GM12864 (cell line): Measurements from ENCODE around the gene HMG20B.

Source experiments
- DNase-seq: peaks from one replicate; pipeline ENCODE4 v3.0.0-alpha.2; 2011; ENCODE audit warnings: low read depth
- H3K4me3 ChIP-seq: 2 replicates; pipeline ENCODE4 v1.5.1; 2011; ENCODE audit warnings: mild to moderate bottlenecking, low read depth, low read length, control low read depth
- CTCF ChIP-seq: IDR thresholded peaks from 2 replicates; pipeline ENCODE4 v1.5.1; 2011; ENCODE audit warnings: low read depth, mild to moderate bottlenecking, moderate library complexity, low read length, control low read depth, inconsistent platforms; ENCODE audit errors: missing control alignments

HMG20B gene

GRCh38 chr19:3533563-3534216 is 39.1 kb upstream of the HMG20B start:
- no peak for DNase-seq
- TF ChIP-seq CTCF: no peak
- H3K4me3 ChIP-seq: no peak overlapping the region

DNA sequence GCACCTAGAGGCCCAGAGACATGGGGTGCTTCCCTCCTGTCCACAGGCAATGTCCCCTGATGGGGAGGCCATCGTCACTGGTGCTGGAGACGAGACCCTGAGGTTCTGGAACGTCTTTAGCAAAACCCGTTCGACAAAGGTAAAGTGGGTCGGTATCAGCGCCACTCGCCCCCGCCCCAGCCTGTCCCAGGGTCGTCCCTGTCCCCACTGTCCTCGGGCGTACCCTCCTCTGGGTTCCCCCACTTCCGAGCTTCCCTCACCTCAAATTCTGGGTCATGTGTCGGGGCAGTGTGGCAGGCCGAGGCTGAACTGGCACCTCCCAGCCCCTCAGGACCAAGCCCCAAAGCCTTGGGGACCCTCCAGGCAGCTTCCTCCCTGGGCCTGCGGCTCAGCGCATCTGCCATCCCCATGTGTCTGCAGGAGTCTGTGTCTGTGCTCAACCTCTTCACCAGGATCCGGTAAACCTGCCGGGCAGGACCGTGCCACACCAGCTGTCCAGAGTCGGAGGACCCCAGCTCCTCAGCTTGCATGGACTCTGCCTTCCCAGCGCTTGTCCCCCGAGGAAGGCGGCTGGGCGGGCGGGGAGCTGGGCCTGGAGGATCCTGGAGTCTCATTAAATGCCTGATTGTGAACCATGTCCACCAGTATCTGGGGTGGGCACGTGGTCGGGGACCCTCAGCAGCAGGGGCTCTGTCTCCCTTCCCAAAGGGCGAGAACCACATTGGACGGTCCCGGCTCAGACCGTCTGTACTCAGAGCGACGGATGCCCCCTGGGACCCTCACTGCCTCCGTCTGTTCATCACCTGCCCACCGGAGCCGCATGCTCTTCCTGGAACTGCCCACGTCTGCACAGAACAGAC is 38.1 kb upstream of the HMG20B start:
- H3K4me3 ChIP-seq: no peak overlapping the region
- TF ChIP-seq CTCF: no peak
- DNase-seq: no peak

- H3K4me3 ChIP-seq: no peak overlapping the region
- no peak for DNase-seq
- TF ChIP-seq CTCF: no peak
These were observed 37.6 kb upstream of the HMG20B start for GRCh38 chr19:3535235-3535535.

GRCh38 chr19:3535563-3535965 is 37.2 kb upstream of the HMG20B start:
- no peak for DNase-seq
- no peak for TF ChIP-seq CTCF
- no peak overlapping the region for H3K4me3 ChIP-seq

GRCh38 chr19:3535981-3536380 is 36.8 kb upstream of the HMG20B start:
- no peak overlapping the region for H3K4me3 ChIP-seq
- no peak for TF ChIP-seq CTCF
- DNase-seq: no peak

DNA sequence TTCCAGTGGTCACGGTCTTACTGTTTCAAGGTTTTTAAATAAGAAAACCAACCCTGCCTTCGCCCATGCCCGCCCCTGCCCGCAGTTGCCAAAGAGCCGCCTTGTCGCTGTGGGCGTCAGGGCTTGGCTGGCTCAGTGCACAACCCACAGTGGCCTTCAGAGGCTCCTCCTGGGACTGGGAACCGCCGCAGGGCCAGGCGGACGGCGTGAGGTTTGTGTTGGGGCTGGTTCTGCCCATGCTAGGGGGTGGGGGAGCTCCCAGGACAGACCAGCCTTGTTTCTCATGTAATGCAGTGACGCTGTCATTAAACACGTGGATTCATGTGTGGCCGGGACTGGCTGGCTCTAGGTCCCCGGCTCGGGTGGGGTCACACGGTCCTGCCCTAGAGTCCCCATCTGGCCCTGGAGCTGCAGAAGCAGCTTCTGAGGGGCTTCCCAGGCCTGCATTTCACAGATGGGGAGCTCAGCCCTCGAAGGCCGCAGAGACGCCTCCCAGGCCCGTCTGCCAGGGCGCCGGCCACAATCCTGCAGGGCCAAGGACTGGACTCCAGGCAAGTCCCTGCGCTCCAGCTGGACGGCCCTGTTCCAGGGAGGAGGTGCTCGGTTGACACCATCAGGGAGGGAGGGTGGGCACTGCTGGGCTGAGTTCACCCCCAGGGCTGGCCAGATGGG is 36.2 kb upstream of the HMG20B start:
- no peak for DNase-seq
- H3K4me3 ChIP-seq: no peak overlapping the region
- TF ChIP-seq CTCF: no peak

DNA sequence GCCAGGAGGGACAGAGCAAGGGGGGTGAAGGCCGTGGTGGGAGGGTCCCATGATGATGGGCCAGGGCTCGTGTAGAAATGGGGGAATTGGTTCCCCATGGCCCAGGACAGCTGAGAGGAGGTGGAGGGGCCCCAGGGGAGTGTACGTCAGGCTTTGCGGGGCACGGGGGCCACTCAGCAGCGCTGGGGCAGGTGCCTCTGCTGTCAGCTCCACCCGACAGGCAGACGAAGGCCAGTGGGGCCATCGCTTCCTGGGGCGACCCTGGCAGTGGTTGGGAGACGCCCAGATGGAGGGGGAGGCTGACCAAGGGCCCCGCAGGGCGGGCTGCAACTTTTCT is 35.7 kb upstream of the HMG20B start:
- DNase-seq: no peak
- TF ChIP-seq CTCF: no peak
- no peak overlapping the region for H3K4me3 ChIP-seq
